ENCODE measurements around the gene GVQW3.
A peak's percentile ranks its signal among the peaks of the same experiment; 100 is the strongest.

Gene GVQW3

GRCh38 chr11:76361776-76362175 lies 19.3 kb upstream of the GVQW3 start:
- Histone ChIP-seq H3K4me1 (ENCODE audit: control insufficient read depth, insufficient read depth, low read length) (no peaks in the 10 kb centered on the region; the same call in 1 of the 2 replicates), H3K9me3 (ENCODE audit: control insufficient read depth, insufficient read depth, low read depth, low read length) (no peaks in the 10 kb centered on the region), H3K4me3 (ENCODE audit: low read depth, low read length) (no peak overlapping the region), H3K27ac (ENCODE audit: extremely low read depth, low read depth, low read length) (no peak overlapping the region), H3K36me3 (ENCODE audit: control insufficient read depth in 2 of 2, insufficient read depth in 1 of 2, low read length in 2 of 2) (peaks cover 3 to 25% of the 10 kb centered on the region in 2 experiments; a peak in 2 of 3 replicates)
- TF ChIP-seq ZNF26 (tag by site-specific recombination; IDR thresholded peaks at IDR 0.05), result peak; percentile 42; the same call in 1 of the 2 replicates
- no peak for TF ChIP-seq TCF7L2 (IDR thresholded peaks at IDR 0.05; ENCODE audit: borderline replicate concordance, low read depth, low read length)
- CTCF ChIA-PET, result no interaction called here
- POLR2A ChIA-PET, result no interaction called here

DNA sequence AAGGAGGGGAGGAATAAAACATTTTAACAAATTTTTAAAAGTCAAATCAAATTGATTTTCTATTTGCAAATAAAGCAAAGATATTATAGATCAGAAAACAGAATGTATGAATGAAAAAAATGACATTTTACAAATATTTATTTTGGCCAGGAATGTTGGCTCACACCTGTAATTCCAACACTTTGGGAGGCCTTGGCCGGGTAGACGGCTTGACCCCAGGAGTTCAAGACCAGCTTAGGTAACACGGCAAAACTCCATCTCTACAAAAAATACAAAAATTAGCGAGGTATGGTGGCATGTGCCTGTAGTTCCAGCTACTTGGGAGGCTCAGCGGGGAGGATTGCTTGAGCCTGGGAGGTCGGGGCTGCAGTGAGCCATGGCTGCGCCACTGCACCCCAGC lies 18.4 kb upstream of the GVQW3 start:
- Histone ChIP-seq H3K4me1 (ENCODE audit: control insufficient read depth, insufficient read depth, low read length) (no peaks in the 10 kb centered on the region; the same call in 1 of the 2 replicates), H3K27ac (ENCODE audit: extremely low read depth, low read depth, low read length) (no peak overlapping the region), H3K36me3 (ENCODE audit: control insufficient read depth in 2 of 2, insufficient read depth in 1 of 2, low read length in 2 of 2) (peaks cover 3 to 21% of the 10 kb centered on the region in 2 experiments; a peak in 2 of 3 replicates), H3K9me3 (ENCODE audit: control insufficient read depth, insufficient read depth, low read depth, low read length) (no peaks in the 10 kb centered on the region), H3K4me3 (ENCODE audit: low read depth, low read length) (no peak overlapping the region)
- TF ChIP-seq, protein P1, sequence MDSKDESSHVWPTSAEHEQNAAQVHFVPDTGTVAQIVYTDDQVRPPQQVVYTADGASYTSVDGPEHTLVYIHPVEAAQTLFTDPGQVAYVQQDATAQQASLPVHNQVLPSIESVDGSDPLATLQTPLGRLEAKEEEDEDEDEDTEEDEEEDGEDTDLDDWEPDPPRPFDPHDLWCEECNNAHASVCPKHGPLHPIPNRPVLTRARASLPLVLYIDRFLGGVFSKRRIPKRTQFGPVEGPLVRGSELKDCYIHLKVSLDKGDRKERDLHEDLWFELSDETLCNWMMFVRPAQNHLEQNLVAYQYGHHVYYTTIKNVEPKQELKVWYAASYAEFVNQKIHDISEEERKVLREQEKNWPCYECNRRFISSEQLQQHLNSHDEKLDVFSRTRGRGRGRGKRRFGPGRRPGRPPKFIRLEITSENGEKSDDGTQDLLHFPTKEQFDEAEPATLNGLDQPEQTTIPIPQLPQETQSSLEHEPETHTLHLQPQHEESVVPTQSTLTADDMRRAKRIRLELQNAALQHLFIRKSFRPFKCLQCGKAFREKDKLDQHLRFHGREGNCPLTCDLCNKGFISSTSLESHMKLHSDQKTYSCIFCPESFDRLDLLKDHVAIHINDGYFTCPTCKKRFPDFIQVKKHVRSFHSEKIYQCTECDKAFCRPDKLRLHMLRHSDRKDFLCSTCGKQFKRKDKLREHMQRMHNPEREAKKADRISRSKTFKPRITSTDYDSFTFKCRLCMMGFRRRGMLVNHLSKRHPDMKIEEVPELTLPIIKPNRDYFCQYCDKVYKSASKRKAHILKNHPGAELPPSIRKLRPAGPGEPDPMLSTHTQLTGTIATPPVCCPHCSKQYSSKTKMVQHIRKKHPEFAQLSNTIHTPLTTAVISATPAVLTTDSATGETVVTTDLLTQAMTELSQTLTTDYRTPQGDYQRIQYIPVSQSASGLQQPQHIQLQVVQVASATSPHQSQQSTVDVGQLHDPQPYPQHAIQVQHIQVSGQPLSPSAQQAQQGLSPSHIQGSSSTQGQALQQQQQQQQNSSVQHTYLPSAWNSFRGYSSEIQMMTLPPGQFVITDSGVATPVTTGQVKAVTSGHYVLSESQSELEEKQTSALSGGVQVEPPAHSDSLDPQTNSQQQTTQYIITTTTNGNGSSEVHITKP (tag by site-specific recombination; IDR thresholded peaks at IDR 0.05), result no peak
- ChIA-PET POLR2A (no interaction called here), CTCF (no interaction called here)

- Histone ChIP-seq H3K4me1 (ENCODE audit: control insufficient read depth, insufficient read depth, low read length) (no peaks in the 10 kb centered on the region; the same call in 1 of the 2 replicates), H3K27ac (ENCODE audit: extremely low read depth, low read depth, low read length) (no peak overlapping the region), H3K4me3 (ENCODE audit: low read depth, low read length) (no peak overlapping the region), H3K36me3 (ENCODE audit: control insufficient read depth in 2 of 2, insufficient read depth in 1 of 2, low read length in 2 of 2) (peaks cover 3 to 8% of the 10 kb centered on the region in 2 experiments; a peak in 2 of 3 replicates), H3K9me3 (ENCODE audit: control insufficient read depth, insufficient read depth, low read depth, low read length) (no peaks in the 10 kb centered on the region)
- ChIA-PET POLR2A (no interaction called here), CTCF (interaction anchor here (0.6 kb wide), 1 partner anchor 670 kb away, joined by 4 read pairs; no protein-coding TSS in a partner anchor)
- TF ChIP-seq SALL2 (tag by site-specific recombination; IDR thresholded peaks at IDR 0.05; ENCODE audit: borderline replicate concordance) (no peak), YY1 (tag by site-specific recombination; IDR thresholded peaks at IDR 0.05) (no peak), ZNF654 (tag by site-specific recombination; IDR thresholded peaks at IDR 0.05; ENCODE audit: low read depth) (no peak), OSR2 (tag by site-specific recombination; IDR thresholded peaks at IDR 0.05) (peak; percentile 38; the same call in 1 of the 2 replicates), ZNF449 (tag by site-specific recombination; IDR thresholded peaks at IDR 0.05) (no peak), ZBTB6 (tag by site-specific recombination; IDR thresholded peaks at IDR 0.05) (peak; percentile 49; the same call in 1 of the 2 replicates), OVOL3 (tag by site-specific recombination; IDR thresholded peaks at IDR 0.05) (no peak), ZNF24 (tag by site-specific recombination; IDR thresholded peaks at IDR 0.05) (no peak), TCF7L2 (IDR thresholded peaks at IDR 0.05; ENCODE audit: borderline replicate concordance, low read depth, low read length) (no peak), SP3 (tag by site-specific recombination; IDR thresholded peaks at IDR 0.05) (no peak)
- TF ChIP-seq, protein P2, sequence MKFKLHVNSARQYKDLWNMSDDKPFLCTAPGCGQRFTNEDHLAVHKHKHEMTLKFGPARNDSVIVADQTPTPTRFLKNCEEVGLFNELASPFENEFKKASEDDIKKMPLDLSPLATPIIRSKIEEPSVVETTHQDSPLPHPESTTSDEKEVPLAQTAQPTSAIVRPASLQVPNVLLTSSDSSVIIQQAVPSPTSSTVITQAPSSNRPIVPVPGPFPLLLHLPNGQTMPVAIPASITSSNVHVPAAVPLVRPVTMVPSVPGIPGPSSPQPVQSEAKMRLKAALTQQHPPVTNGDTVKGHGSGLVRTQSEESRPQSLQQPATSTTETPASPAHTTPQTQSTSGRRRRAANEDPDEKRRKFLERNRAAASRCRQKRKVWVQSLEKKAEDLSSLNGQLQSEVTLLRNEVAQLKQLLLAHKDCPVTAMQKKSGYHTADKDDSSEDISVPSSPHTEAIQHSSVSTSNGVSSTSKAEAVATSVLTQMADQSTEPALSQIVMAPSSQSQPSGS (tag by site-specific recombination; IDR thresholded peaks at IDR 0.05; ENCODE audit: low read depth), result no peak
- TF ChIP-seq, protein P3, sequence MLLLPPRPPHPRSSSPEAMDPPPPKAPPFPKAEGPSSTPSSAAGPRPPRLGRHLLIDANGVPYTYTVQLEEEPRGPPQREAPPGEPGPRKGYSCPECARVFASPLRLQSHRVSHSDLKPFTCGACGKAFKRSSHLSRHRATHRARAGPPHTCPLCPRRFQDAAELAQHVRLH (tag by site-specific recombination; IDR thresholded peaks at IDR 0.05), result no peak
- TF ChIP-seq, protein P4, sequence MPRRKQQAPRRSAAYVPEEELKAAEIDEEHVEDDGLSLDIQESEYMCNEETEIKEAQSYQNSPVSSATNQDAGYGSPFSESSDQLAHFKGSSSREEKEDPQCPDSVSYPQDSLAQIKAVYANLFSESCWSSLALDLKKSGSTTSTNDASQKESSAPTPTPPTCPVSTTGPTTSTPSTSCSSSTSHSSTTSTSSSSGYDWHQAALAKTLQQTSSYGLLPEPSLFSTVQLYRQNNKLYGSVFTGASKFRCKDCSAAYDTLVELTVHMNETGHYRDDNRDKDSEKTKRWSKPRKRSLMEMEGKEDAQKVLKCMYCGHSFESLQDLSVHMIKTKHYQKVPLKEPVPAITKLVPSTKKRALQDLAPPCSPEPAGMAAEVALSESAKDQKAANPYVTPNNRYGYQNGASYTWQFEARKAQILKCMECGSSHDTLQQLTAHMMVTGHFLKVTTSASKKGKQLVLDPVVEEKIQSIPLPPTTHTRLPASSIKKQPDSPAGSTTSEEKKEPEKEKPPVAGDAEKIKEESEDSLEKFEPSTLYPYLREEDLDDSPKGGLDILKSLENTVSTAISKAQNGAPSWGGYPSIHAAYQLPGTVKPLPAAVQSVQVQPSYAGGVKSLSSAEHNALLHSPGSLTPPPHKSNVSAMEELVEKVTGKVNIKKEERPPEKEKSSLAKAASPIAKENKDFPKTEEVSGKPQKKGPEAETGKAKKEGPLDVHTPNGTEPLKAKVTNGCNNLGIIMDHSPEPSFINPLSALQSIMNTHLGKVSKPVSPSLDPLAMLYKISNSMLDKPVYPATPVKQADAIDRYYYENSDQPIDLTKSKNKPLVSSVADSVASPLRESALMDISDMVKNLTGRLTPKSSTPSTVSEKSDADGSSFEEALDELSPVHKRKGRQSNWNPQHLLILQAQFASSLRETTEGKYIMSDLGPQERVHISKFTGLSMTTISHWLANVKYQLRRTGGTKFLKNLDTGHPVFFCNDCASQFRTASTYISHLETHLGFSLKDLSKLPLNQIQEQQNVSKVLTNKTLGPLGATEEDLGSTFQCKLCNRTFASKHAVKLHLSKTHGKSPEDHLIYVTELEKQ (tag by site-specific recombination; IDR thresholded peaks at IDR 0.05; ENCODE audit: borderline replicate concordance), result no peak
Observed at GRCh38 chr11:76365038-76365679, 16.0 kb upstream of the GVQW3 start.
